ES-I3 (cell line): ENCODE data around the gene CXCR3.
"Not testable (repeated sequence)": the region's sequence is repeated elsewhere in the genome, so short reads cannot be mapped to it uniquely, and the experiment has no call there.

ENCODE experiments used
- H3K36me3 ChIP-seq: 2 replicates; pipeline ENCODE4 v1.6.1; 2013; ENCODE audit warnings: mild to moderate bottlenecking, low read length, control low read depth, moderate library complexity; ENCODE audit not compliant: insufficient read depth
- H3K4me1 ChIP-seq: 2 replicates; pipeline ENCODE4 v1.6.1; 2013; ENCODE audit warnings: mild to moderate bottlenecking, control low read depth, low read length; ENCODE audit not compliant: insufficient read depth
- H3K9ac ChIP-seq: 2 replicates; pipeline ENCODE4 v1.6.1; 2013; ENCODE audit warnings: low read depth, mild to moderate bottlenecking, low read length, moderate library complexity
- H3K9me3 ChIP-seq: 2 replicates; pipeline ENCODE4 v1.6.1; 2013; ENCODE audit warnings: mild to moderate bottlenecking, low read length, moderate library complexity; ENCODE audit not compliant: control insufficient read depth, insufficient read depth

The CXCR3 gene

GRCh38 chrX:71609095-71609750 is 9.1 kb downstream of the CXCR3 start:
- no peaks in the 10 kb centered on the region for H3K4me1 ChIP-seq
- H3K9me3 ChIP-seq: no peaks in the 10 kb centered on the region
- no peak overlapping the region for H3K9ac ChIP-seq
- H3K36me3 ChIP-seq: no peaks in the 10 kb centered on the region

- no peaks in the 10 kb centered on the region for H3K36me3 ChIP-seq
These were observed 10.8 kb downstream of the CXCR3 start for GRCh38 chrX:71607488-71607887.

GRCh38 chrX:71606536-71607216 is 11.6 kb downstream of the CXCR3 start:
- no peaks in the 10 kb centered on the region for H3K4me1 ChIP-seq
- H3K36me3 ChIP-seq: no peaks in the 10 kb centered on the region
- no peaks in the 10 kb centered on the region; the same call in 1 of the 2 replicates for H3K9me3 ChIP-seq
- no peak overlapping the region for H3K9ac ChIP-seq

More at GRCh38 chrX:71607488-71607887, 10.8 kb downstream of the CXCR3 start:
- H3K9me3 ChIP-seq: no peaks in the 10 kb centered on the region; the same call in 1 of the 2 replicates
- no peak overlapping the region for H3K9ac ChIP-seq
- no peaks in the 10 kb centered on the region for H3K4me1 ChIP-seq

DNA sequence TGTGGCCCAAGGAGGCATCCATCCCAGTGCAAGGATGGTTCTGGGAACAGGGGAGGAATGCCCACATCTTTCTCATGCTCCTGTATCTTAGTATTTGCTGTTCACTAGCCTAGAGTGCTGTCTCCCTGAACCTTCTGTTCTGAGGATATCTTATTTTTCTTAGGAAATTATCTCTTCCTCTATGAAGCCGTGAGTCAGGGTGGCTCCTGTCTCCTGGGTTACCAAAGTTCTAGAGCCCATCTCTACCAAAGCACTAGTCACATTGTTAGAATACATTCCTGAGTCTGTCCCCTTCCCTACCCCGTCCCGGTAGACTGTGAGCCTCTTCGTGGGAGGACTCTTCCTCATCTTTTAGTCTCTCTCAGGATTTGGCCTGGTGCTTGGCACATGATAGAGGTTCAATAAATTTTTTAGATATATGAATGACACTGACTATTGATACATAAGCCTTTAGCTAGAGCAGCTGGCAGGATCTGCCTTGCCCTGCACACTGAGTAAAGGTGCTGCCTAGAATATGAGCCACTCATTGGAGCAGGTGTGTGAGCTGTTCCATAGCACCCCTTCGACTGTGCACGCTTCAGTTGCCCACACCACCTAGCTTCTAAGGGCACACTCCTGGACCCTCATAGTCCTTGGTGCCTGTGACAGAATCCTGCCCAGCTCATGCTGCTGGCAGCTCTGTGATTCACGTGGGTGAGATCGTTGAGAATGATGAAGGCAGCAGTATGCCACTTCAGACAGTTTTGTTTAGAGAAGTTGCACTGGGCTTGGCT is 13.3 kb downstream of the CXCR3 start:
- H3K9me3 ChIP-seq: no peaks in the 10 kb centered on the region; the same call in 1 of the 2 replicates
- no peaks in the 10 kb centered on the region for H3K4me1 ChIP-seq
- H3K36me3 ChIP-seq: no peaks in the 10 kb centered on the region
- no peak overlapping the region for H3K9ac ChIP-seq

DNA sequence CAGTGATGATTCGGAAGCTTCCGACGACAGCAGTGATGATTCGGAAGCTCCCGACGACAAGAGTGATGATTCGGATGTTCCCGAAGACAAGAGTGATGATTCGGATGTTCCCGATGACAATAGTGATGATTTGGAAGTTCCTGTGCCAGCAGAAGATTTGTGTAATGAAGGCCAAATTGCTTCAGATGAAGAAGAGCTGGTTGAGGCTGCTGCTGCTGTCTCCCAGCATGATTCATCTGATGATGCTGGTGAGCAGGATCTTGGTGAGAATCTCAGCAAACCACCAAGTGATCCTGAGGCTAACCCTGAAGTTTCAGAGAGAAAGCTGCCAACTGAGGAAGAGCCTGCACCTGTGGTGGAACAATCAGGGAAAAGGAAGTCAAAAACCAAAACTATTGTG is 14.2 kb downstream of the CXCR3 start:
- H3K9ac ChIP-seq: no peak overlapping the region
- H3K36me3 ChIP-seq: no peaks in the 10 kb centered on the region
- no peaks in the 10 kb centered on the region for H3K4me1 ChIP-seq

GRCh38 chrX:71603618-71604017 is 14.7 kb downstream of the CXCR3 start:
- Histone ChIP-seq H3K9me3 (no peaks in the 10 kb centered on the region; the same call in 1 of the 2 replicates), H3K36me3 (no peaks in the 10 kb centered on the region), H3K9ac (no peak overlapping the region)

More for the DNA sequence above, 14.2 kb downstream of the CXCR3 start:
- H3K9me3 ChIP-seq: no peaks in the 10 kb centered on the region; the same call in 1 of the 2 replicates

DNA sequence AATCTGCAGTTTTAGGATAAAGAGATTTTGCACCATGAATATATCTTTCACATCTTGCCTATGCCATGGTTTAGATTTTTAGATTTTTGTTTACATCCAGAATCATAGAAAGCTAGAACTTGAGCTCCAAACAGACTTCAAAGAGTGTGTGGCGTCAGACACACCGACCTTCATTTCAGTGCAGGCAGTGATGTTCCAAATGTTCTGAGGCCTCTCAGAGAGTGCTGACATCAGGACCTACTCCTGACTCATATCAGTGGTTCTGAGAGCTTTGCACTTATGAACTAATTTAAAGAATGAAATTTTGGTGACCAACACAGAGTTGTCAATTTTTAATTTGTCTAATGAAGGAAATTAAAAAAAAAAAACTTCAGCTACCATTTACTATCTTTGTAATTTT is 18.3 kb downstream of the CXCR3 start:
- Histone ChIP-seq H3K9me3 (no peaks in the 10 kb centered on the region; the same call in 1 of the 2 replicates), H3K4me1 (no peaks in the 10 kb centered on the region), H3K9ac (no peak overlapping the region), H3K36me3 (no peaks in the 10 kb centered on the region)

More at GRCh38 chrX:71603618-71604017, 14.7 kb downstream of the CXCR3 start:
- H3K4me1 ChIP-seq: no peaks in the 10 kb centered on the region

GRCh38 chrX:71593210-71593609 is 25.1 kb downstream of the CXCR3 start:
- H3K9ac ChIP-seq, H3K36me3 ChIP-seq, H3K4me1 ChIP-seq, H3K9me3 ChIP-seq: not testable (repeated sequence)

- Histone ChIP-seq H3K36me3 (no peaks in the 10 kb centered on the region), H3K4me1 (no peaks in the 10 kb centered on the region), H3K9ac (no peak overlapping the region), H3K9me3 (no peaks in the 10 kb centered on the region)
These were observed 31.4 kb downstream of the CXCR3 start for GRCh38 chrX:71586929-71587328.

DNA sequence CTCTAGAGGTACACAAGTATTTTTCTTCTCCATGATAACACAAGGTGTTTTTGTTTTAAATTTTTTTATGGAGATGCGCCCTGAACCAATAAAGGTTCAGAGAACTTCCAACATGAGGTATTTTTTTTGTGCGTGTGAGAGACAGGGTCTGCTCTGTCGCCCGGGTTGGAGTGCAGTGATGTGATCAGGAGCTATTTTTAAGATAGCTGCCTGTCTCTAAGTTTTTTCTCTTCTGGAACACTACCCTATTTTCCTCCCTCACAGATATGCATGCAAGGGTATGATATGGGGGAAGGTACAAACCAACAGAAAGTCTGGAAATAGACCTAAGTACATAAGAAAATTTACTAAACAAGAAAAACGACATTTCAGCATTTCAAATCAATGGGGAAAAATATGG is 37.1 kb downstream of the CXCR3 start:
- Histone ChIP-seq H3K9ac (no peak overlapping the region), H3K4me1 (no peaks in the 10 kb centered on the region), H3K9me3 (no peaks in the 10 kb centered on the region), H3K36me3 (no peaks in the 10 kb centered on the region)

DNA sequence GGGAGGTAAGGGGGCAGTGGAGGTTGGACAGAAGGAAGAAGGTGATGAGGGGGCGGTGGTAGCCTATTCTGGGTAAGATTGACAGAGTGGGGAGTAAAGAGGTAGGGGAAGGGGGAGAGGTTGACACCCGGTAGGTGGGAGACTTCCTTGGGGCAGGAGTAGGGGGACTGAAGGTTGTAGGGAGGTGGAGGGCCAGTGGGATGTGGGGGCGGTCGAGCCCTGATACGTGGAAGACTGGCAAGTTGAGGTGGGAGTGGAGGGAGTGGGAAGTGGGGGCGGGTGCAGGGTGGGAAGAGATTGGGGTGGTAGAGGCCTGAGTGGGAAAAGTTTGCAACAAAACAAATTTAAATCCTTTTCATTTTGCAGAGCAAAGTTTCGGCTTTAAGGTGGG is 38.3 kb downstream of the CXCR3 start:
- no peak overlapping the region for H3K9ac ChIP-seq
- no peaks in the 10 kb centered on the region for H3K36me3 ChIP-seq
- H3K9me3 ChIP-seq: no peaks in the 10 kb centered on the region
- H3K4me1 ChIP-seq: no peaks in the 10 kb centered on the region

GRCh38 chrX:71579136-71579989 is 38.9 kb downstream of the CXCR3 start:
- Histone ChIP-seq H3K36me3 (no peaks in the 10 kb centered on the region), H3K9ac (no peak overlapping the region), H3K9me3 (no peaks in the 10 kb centered on the region), H3K4me1 (no peaks in the 10 kb centered on the region)

DNA sequence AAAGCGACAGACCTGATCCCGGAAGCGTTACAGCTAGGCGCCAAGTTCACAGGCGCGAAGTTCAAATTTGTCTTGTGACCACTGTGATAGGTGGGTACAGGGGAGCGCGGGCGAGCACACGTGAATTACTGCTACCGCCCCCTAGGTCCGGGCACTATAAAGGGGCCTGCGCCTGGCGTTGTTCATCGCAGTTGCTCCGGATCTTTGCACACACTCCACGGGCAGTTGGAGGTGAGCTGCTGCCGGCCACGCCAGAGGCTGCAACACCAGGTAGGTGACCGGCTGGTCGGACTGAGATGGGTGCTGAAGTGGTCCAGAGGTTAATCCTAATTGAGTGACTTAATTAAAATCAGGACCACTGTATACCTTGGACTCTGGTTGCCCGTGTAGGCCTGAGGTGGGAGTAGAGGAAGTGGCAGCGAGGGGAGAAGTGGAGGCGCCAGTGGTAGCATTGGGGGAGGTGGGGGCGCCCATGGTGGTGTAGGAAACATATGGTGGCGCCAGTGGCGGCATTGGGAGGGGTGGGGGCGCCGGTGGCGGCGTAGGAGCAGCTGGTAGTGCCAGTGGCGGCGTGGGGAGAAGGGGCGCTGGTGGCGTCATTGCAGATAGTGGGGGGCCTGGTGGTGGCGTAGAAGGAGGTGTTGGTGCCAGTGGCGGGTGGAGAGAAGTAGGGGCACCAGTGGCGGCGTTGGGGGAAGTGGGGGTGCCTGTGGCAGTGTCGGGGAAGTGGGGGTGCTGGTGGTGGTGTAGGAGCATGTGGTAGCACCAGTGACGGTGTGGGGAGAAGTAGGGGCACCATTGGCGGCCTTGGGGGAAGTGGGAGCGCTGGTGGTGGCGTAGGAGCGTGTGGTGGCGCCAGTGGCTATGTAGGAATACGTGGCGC is 39.8 kb downstream of the CXCR3 start, which contains the start of gene GCNA:
Gene GCNA (plus strand): TSS at position 185 of the 883 bp plus-strand sequence. CDS start 2,385 bp downstream, outside the sequence.
- Histone ChIP-seq H3K36me3 (no peaks in the 10 kb centered on the region), H3K9ac (no peak within 1 kb of the TSS), H3K9me3 (no peaks in the 10 kb centered on the region), H3K4me1 (no peaks in the 10 kb centered on the region)
